Lower leg skin (tissue), 4 donors: Measurements from ENCODE around the gene FOXI1. TPM values are rescaled to one million over a fixed set of nuclear protein-coding genes. Genes with fewer than 3 reads are reported as not detected.

ENCODE experiments used
- DNase-seq, 2 donors: peaks; one replicate each; pipeline ENCODE4 v3.0.0-alpha.2; 2019; ENCODE audit warnings: low spot score in 2 of 2
- H3K4me3 ChIP-seq: fragments of 200-600 bp; sonication (generic); 2 replicates; pipeline ENCODE4 v1.5.1; 2017; ENCODE audit warnings: mild to moderate bottlenecking, low read depth; ENCODE audit not compliant: poor library complexity, severe bottlenecking
- POLR2A ChIP-seq, 2 donors: fragments of 450-650 bp; IDR thresholded peaks; one replicate each; pipeline ENCODE4 v1.6.1; 2016 to 2017; ENCODE audit warnings: antibody characterized with exemption in 2 of 2, mild to moderate bottlenecking in 1 of 2, moderate library complexity in 1 of 2
- WGBS, 2 donors: methylation state at CpG; one replicate each; pipeline ENCODE4 v1.1.5; 2018; 5-methylcytosine and 5-hydroxymethylcytosine counted together
- intact Hi-C: fragments of 100-400 bp; cut with DNase I; formaldehyde crosslinking; loops from one replicate; pipeline ENCODE4 v1.15.0; 2023; ENCODE audit warnings: low total_unique reads
- total RNA-seq, 4 donors: library from RNA; depleted of rRNA; stranded (reverse); fragments of >200 nt; gene quantifications; one replicate each; pipeline ENCODE4 v1.1.0, GENCODE V29; 2016
- TF ChIP-seq, protein P1 (sequence below), 3 donors: fragments of 450-650 bp; IDR thresholded peaks; one replicate each; pipeline ENCODE4 v1.5.1; 2016; ENCODE audit warnings: antibody characterized with exemption in 3 of 3, mild to moderate bottlenecking in 3 of 3, moderate library complexity in 2 of 3

FOXI1 gene
- total RNA-seq, 4 donors from 2014 or later = 0.46 to 5.3 (median 3.4) TPM

- intact Hi-C loops = no loop called here
- H3K4me3 ChIP-seq = no peak overlapping the region
- peak in 1 of 2 donors; percentile 70 for DNase-seq
- TF ChIP-seq POLR2A (IDR thresholded peaks at IDR 0.05) = no peak
- TF ChIP-seq, protein P1, sequence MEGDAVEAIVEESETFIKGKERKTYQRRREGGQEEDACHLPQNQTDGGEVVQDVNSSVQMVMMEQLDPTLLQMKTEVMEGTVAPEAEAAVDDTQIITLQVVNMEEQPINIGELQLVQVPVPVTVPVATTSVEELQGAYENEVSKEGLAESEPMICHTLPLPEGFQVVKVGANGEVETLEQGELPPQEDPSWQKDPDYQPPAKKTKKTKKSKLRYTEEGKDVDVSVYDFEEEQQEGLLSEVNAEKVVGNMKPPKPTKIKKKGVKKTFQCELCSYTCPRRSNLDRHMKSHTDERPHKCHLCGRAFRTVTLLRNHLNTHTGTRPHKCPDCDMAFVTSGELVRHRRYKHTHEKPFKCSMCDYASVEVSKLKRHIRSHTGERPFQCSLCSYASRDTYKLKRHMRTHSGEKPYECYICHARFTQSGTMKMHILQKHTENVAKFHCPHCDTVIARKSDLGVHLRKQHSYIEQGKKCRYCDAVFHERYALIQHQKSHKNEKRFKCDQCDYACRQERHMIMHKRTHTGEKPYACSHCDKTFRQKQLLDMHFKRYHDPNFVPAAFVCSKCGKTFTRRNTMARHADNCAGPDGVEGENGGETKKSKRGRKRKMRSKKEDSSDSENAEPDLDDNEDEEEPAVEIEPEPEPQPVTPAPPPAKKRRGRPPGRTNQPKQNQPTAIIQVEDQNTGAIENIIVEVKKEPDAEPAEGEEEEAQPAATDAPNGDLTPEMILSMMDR (IDR thresholded peaks at IDR 0.05) = no peak
- WGBS, 2 donors = 51 to 58% methylated on average over 7 to 8 of the region's 8 CpGs
These were observed 5.5 kb downstream of the FOXI1 start for GRCh38 chr5:170111088-170111785.

- no peak overlapping the region for H3K4me3 ChIP-seq
- TF ChIP-seq, protein P1 (IDR thresholded peaks at IDR 0.05) = no peak
- no peak for TF ChIP-seq POLR2A (IDR thresholded peaks at IDR 0.05)
- WGBS, 2 donors = 73 to 81% methylated on average over 6 of the region's 6 CpGs
- intact Hi-C loops = no loop called here
- peak in 1 of 2 donors; percentile 43 for DNase-seq
These were observed 7.3 kb downstream of the FOXI1 start for GRCh38 chr5:170112876-170113521.

DNA sequence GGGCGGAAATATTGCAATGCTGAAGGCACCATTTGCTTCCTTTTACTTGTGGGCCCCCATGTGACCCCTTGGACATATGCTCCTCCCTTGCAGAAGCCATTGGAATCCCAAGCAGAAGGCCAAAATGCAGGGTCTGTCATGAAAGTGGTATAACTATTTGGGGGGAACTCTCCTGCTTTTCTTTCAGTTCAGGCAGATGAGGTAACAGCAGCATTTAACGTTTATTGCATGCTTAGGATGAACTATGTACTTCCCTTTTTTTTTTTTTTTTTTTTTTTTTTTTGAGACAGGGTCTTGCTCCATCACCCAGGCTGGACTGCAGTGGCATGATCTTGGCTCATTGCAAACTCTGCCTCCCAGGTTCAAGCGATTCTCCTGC is 7.8 kb downstream of the FOXI1 start:
- TF ChIP-seq, protein P1 (IDR thresholded peaks at IDR 0.05) = no peak
- TF ChIP-seq POLR2A (IDR thresholded peaks at IDR 0.05) = no peak
- WGBS, 2 donors = 71 to 87% methylated on average over 3 of the region's 3 CpGs
- no peak overlapping the region for H3K4me3 ChIP-seq
- DNase-seq = no peak
- intact Hi-C loops = no loop called here

GRCh38 chr5:170114271-170114670 is 8.6 kb downstream of the FOXI1 start:
- WGBS, 2 donors = 82 to 95% methylated on average over 7 of the region's 7 CpGs
- DNase-seq = peak in 1 of 2 donors; percentile 53
- intact Hi-C loops = no loop called here

DNA sequence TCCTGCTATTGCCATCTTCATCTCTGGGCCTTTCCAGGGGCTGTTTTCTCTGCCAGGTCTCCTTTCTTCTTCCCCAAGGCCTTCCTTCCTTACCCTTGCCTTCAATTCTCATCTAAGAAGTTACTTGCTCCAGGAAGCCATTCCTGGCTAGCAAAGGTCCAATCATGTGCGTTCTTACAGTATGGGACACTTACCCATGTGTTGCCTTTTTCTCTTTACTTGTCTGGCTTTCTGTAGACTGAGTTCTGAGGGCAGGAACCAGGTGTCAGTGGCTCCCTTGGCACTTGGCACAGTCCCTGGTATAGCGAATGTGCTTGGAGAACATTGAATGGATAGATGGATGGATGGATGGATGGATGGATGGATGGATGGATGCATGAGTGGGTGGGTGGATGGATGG is 10.2 kb downstream of the FOXI1 start:
- intact Hi-C loops = no loop called here
- no peak overlapping the region for H3K4me3 ChIP-seq
- 94 to 98% methylated on average over 2 of the region's 2 CpGs for WGBS, 2 donors
- DNase-seq = peak in 1 of 2 donors; percentile 21
- TF ChIP-seq POLR2A (IDR thresholded peaks at IDR 0.05) = no peak
- TF ChIP-seq, protein P1 (IDR thresholded peaks at IDR 0.05) = no peak

More at GRCh38 chr5:170114271-170114670, 8.6 kb downstream of the FOXI1 start:
- TF ChIP-seq POLR2A (IDR thresholded peaks at IDR 0.05) = no peak
- TF ChIP-seq, protein P1 (IDR thresholded peaks at IDR 0.05) = no peak
- H3K4me3 ChIP-seq = no peak overlapping the region
